Effector memory CD8-positive, alpha-beta T cell (primary cell): ENCODE data around the gene SYCP1.
"Not testable (repeated sequence)": the region's sequence is repeated elsewhere in the genome, so short reads cannot be mapped to it uniquely, and the experiment has no call there.

ENCODE experiments used
- ATAC-seq: fragments of 150-1000 bp; cut with Tn5 transposase; replicated peaks from 2 replicates; pipeline ENCODE4 v1.10.0; 2021; ENCODE audit warnings: mild to moderate bottlenecking, moderate library complexity
- DNase-seq, 3 experiments: peaks; one replicate each; pipeline ENCODE4 v3.0.0; 2021
- H3K27ac Mint-ChIP-seq, 2 donors: one replicate each; pipeline ENCODE4 v1.8.0; 2022; ENCODE audit warnings: mild to moderate bottlenecking in 2 of 2, mixed read lengths in 2 of 2, moderate library complexity in 2 of 2
- H3K27me3 Mint-ChIP-seq, 2 donors: one replicate each; pipeline ENCODE4 v1.8.0; 2022; ENCODE audit warnings: mixed read lengths in 2 of 2
- H3K36me3 Mint-ChIP-seq: one replicate; pipeline ENCODE4 v1.8.0; 2022; ENCODE audit warnings: mild to moderate bottlenecking, moderate library complexity, mixed read lengths; ENCODE audit not compliant: insufficient read depth
- H3K4me1 Mint-ChIP-seq, 2 donors: one replicate each; pipeline ENCODE4 v1.8.0; 2022; ENCODE audit warnings: low read depth in 2 of 2, mixed read lengths in 2 of 2
- H3K4me3 Mint-ChIP-seq, 2 donors: one replicate each; pipeline ENCODE4 v1.8.0; 2022; ENCODE audit warnings: mild to moderate bottlenecking in 2 of 2, mixed read lengths in 2 of 2, moderate library complexity in 2 of 2
- H3K9me3 Mint-ChIP-seq, 2 donors: one replicate each; pipeline ENCODE4 v1.8.0; 2022; ENCODE audit warnings: mixed read lengths in 2 of 2

The SYCP1 gene

GRCh38 chr1:114896795-114897194 lies 42.1 kb downstream of the SYCP1 start:
- DNase-seq = no peak
- no peak for ATAC-seq
- peaks cover 37 to 61% of the 10 kb centered on the region in 2 donors for H3K27me3 Mint-ChIP-seq
- no peak overlapping the region for H3K4me3 Mint-ChIP-seq
- H3K4me1 Mint-ChIP-seq = no peaks in the 10 kb centered on the region
- H3K27ac Mint-ChIP-seq = no peak overlapping the region
- H3K9me3 Mint-ChIP-seq = no peaks in the 10 kb centered on the region
- H3K36me3 Mint-ChIP-seq = no peaks in the 10 kb centered on the region

DNA sequence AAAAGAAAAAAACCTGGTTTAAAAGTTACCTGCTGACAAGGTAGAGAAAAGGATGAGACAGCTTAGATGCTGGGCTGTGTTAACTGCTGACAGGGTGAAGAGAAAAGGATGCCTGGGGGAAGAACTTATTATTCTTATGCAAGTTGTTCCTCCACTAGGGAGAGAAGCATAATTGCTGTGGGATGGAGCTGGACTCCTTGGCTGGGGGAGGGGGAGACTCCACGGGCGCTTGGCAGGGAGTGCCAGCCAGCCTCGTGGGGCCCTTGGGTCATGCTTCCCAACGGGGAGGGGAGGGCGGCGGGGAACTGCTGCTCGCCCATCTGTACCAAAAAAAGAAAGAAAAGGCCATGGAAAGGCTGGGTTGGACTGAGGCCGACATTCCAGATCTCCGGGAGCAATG lies 47.2 kb downstream of the SYCP1 start:
- H3K27ac Mint-ChIP-seq = no peak overlapping the region
- H3K4me3 Mint-ChIP-seq = no peak overlapping the region
- H3K27me3 Mint-ChIP-seq = peaks cover 21 to 22% of the 10 kb centered on the region in 2 donors
- ATAC-seq = no peak
- H3K36me3 Mint-ChIP-seq = no peaks in the 10 kb centered on the region
- no peaks in the 10 kb centered on the region for H3K9me3 Mint-ChIP-seq
- DNase-seq = no peak
- H3K4me1 Mint-ChIP-seq = no peaks in the 10 kb centered on the region

- peaks cover 15 to 17% of the 10 kb centered on the region in 2 donors for H3K27me3 Mint-ChIP-seq
- no peak for DNase-seq
- H3K4me3 Mint-ChIP-seq = no peak overlapping the region
- no peaks in the 10 kb centered on the region for H3K36me3 Mint-ChIP-seq
- no peaks in the 10 kb centered on the region for H3K4me1 Mint-ChIP-seq
- no peak for ATAC-seq
- H3K9me3 Mint-ChIP-seq = no peaks in the 10 kb centered on the region
- no peak overlapping the region for H3K27ac Mint-ChIP-seq
Observed at GRCh38 chr1:114902343-114902742, 47.7 kb downstream of the SYCP1 start.

- Mint-ChIP-seq H3K36me3 (no peaks in the 10 kb centered on the region), H3K27ac (no peak overlapping the region), H3K9me3 (no peaks in the 10 kb centered on the region), H3K4me3 (no peak overlapping the region), H3K4me1 (no peaks in the 10 kb centered on the region), H3K27me3 (peaks cover 18 to 21% of the 10 kb centered on the region in 2 donors)
- ATAC-seq (no peak), DNase-seq (no peak)
Observed at GRCh38 chr1:114903480-114903879, 48.8 kb downstream of the SYCP1 start.

- peaks cover 38 to 60% of the 10 kb centered on the region in 2 donors for H3K27me3 Mint-ChIP-seq
- ATAC-seq, H3K4me3 Mint-ChIP-seq, H3K27ac Mint-ChIP-seq, H3K4me1 Mint-ChIP-seq, DNase-seq, H3K36me3 Mint-ChIP-seq, H3K9me3 Mint-ChIP-seq: not testable (repeated sequence)
Observed at GRCh38 chr1:114915720-114916119, 61.1 kb downstream of the SYCP1 start.

GRCh38 chr1:114926607-114927006 lies 71.9 kb downstream of the SYCP1 start:
- ATAC-seq (no peak), DNase-seq (no peak)
- H3K27ac Mint-ChIP-seq = no peak overlapping the region
- no peak overlapping the region for H3K4me3 Mint-ChIP-seq
- no peaks in the 10 kb centered on the region for H3K36me3 Mint-ChIP-seq
- H3K9me3 Mint-ChIP-seq = no peaks in the 10 kb centered on the region
- H3K27me3 Mint-ChIP-seq = peaks cover 46 to 61% of the 10 kb centered on the region in 2 donors
- no peaks in the 10 kb centered on the region for H3K4me1 Mint-ChIP-seq

DNA sequence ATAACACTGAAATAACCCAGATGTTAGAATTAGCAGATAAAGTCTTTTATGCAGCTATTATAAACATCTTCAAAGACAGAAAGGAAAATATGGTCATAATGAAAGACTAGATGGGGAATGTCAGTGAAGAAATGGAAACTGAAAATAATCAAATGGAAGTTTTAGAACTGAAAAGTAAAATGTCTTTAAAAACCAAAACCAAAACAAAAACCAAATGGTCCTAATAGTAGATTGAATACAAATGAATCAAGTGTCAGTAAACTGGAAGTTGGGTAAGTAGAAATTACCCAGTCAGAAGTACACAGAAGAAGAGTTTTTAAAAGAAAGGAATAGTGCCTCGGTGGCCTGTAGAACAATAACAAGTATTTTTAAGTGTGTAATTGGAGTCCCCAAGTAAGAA lies 72.7 kb downstream of the SYCP1 start:
- DNase-seq (no peak), ATAC-seq (no peak)
- H3K27me3 Mint-ChIP-seq = peaks cover 42 to 61% of the 10 kb centered on the region in 2 donors
- no peak overlapping the region for H3K27ac Mint-ChIP-seq
- H3K9me3 Mint-ChIP-seq = no peaks in the 10 kb centered on the region
- H3K4me1 Mint-ChIP-seq = no peaks in the 10 kb centered on the region
- no peaks in the 10 kb centered on the region for H3K36me3 Mint-ChIP-seq
- H3K4me3 Mint-ChIP-seq = no peak overlapping the region

DNA sequence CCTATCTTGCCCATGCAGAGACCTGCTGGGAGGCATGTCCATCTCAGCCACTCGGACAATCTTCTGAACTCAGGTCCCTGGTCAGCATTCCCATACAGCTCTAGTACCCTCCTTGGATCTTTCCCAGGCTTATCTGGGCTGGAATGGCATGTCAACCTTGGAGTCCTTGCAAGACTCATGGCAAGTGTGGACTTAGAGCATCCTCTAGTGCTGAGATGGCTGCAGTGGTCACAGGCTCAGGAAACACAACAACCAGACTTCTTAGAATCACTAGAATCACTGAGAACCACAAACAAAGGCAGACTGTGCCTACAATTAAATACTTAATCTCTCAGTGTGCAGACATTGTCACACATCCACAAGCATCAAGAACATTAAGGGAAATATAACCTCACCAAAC lies 101.9 kb downstream of the SYCP1 start:
- Mint-ChIP-seq H3K4me1 (no peaks in the 10 kb centered on the region), H3K4me3 (no peak overlapping the region), H3K36me3 (no peaks in the 10 kb centered on the region), H3K27ac (no peak overlapping the region), H3K27me3 (peaks cover 51 to 61% of the 10 kb centered on the region in 2 donors), H3K9me3 (no peaks in the 10 kb centered on the region)
- no peak for DNase-seq
- no peak for ATAC-seq

DNA sequence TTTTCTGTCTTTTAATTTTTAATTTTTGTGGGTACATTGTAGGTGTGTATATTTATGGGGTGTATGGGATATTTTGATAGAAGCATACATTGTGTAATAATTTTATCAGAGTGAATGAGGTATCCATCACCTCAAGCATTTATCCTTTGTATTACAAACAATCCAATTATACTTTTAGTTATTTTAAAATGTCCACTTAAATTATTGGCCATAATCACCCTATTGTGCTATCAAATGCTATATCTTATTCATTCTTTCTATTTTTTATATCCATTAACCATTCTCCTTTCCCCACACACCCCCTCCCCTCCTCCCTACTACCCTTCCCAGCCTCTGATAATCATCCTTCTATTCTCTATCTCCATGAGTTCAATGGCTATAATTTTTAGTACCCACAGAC lies 104.8 kb downstream of the SYCP1 start:
- Mint-ChIP-seq H3K4me3 (no peak overlapping the region), H3K9me3 (no peaks in the 10 kb centered on the region), H3K36me3 (no peaks in the 10 kb centered on the region), H3K27ac (no peak overlapping the region), H3K4me1 (no peaks in the 10 kb centered on the region), H3K27me3 (peaks cover 64 to 80% of the 10 kb centered on the region in 2 donors)
- no peak for DNase-seq
- ATAC-seq = no peak

GRCh38 chr1:114976891-114977290 lies 122.2 kb downstream of the SYCP1 start:
- DNase-seq (no peak), ATAC-seq (no peak)
- H3K4me3 Mint-ChIP-seq = no peak overlapping the region
- peaks cover 10 to 45% of the 10 kb centered on the region in 2 donors for H3K27me3 Mint-ChIP-seq
- no peaks in the 10 kb centered on the region for H3K4me1 Mint-ChIP-seq
- H3K36me3 Mint-ChIP-seq = no peaks in the 10 kb centered on the region
- peaks cover 0 to under 1% of the 10 kb centered on the region in 2 donors for H3K9me3 Mint-ChIP-seq
- H3K27ac Mint-ChIP-seq = no peak overlapping the region

DNA sequence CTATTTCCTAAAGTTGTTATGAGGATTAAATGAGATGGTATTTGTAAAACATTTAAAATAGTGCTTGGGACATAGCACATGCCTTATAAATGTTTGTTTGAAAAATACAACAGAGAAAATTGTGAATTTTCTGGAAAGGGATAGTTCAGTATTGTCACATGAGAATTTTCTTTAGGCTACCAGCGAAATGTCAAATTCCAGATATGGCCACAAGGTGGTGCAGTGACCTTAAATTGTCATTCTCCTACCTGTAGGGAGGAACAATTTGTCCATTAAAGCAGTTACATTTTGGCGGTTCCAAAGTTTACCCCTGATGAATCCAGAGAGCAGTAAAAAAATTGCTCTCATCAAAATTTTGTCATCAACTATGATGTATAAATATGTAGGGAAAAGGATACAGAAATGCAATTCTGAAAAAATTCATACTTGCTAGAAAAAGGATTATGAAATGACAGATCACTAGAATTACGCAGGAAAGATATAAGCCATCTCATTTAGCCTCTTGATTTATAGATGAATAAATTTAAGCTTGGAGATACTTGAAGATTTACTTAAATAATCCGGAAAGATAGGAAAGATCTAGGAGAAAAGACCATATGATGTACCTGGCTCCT lies 124.7 kb downstream of the SYCP1 start:
- DNase-seq (peak; percentile 69 to 72 (median 72)), ATAC-seq (peak; percentile 59)

DNA sequence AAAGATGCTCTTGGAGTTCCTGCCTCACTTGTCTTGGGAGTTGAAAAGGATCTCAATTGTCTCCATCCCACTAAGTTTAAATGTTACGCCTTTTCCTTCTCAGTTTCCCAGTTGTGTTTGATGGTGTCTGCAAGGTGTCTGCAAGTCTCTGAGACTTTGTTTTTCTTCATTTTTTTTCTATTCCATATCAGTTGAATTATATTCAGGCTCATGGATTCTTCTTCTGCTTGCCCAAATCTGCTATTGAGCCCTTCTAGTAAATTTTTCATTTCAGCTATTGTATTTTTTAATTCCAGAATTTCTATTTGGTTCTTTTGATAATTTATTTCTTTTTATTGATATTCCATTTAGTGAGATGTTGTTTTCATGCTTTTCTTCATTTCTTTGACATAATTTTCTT lies 127.6 kb downstream of the SYCP1 start:
- peaks cover 7% of the 10 kb centered on the region in 2 donors for H3K9me3 Mint-ChIP-seq
- DNase-seq (no peak), ATAC-seq (no peak)
- H3K27ac Mint-ChIP-seq = no peak overlapping the region
- no peak overlapping the region for H3K4me3 Mint-ChIP-seq
- H3K36me3 Mint-ChIP-seq = no peaks in the 10 kb centered on the region
- peaks cover 16 to 17% of the 10 kb centered on the region in 2 donors for H3K27me3 Mint-ChIP-seq
- no peaks in the 10 kb centered on the region for H3K4me1 Mint-ChIP-seq

More for the DNA sequence above, 124.7 kb downstream of the SYCP1 start:
- Mint-ChIP-seq H3K4me1 (no peaks in the 10 kb centered on the region), H3K27me3 (peaks cover 10 to 30% of the 10 kb centered on the region in 2 donors), H3K36me3 (no peaks in the 10 kb centered on the region), H3K4me3 (no peak overlapping the region), H3K9me3 (peaks cover 7% of the 10 kb centered on the region in 2 donors), H3K27ac (no peak overlapping the region)

DNA sequence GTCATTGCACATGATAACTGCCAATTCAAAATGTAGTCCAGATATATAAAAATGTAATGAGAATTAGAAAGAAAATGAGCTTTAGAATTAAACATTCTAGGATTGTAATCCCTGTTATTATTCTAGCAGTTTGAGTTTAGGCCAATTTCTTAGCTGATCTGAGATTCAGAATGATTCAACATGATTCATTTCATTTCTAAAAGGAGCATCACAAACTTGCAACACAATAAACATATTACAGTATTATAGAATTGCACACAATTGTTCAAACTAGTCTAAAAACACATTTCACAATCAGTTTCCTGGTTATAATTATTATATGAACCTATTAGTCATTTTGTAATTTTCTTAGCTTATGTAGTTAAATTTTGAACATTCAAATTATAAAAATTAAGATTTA lies 131.6 kb downstream of the SYCP1 start:
- no peaks in the 10 kb centered on the region for H3K4me1 Mint-ChIP-seq
- H3K27me3 Mint-ChIP-seq = peaks cover 15 to 24% of the 10 kb centered on the region in 2 donors
- no peaks in the 10 kb centered on the region for H3K36me3 Mint-ChIP-seq
- ATAC-seq (no peak), DNase-seq (no peak)
- no peak overlapping the region for H3K4me3 Mint-ChIP-seq
- no peak overlapping the region for H3K27ac Mint-ChIP-seq
- H3K9me3 Mint-ChIP-seq = peaks cover 11 to 15% of the 10 kb centered on the region in 2 donors

GRCh38 chr1:114988095-114988494 lies 133.4 kb downstream of the SYCP1 start:
- Mint-ChIP-seq H3K4me1 (no peaks in the 10 kb centered on the region), H3K4me3 (no peak overlapping the region), H3K27me3 (peaks cover 15 to 24% of the 10 kb centered on the region in 2 donors), H3K9me3 (peaks cover 5 to 8% of the 10 kb centered on the region in 2 donors), H3K36me3 (no peaks in the 10 kb centered on the region), H3K27ac (no peak overlapping the region)
- DNase-seq = no peak
- ATAC-seq = no peak
